Common myeloid progenitor, CD34-positive (primary cell): ENCODE data around the gene TMSB4X.

Experiments
- CTCF ChIA-PET: fragments of 350-600 bp; sonication (Branson Sonifier 250); formaldehyde crosslinking; loops from one replicate; lab custom pipeline; 2021; ENCODE audit warnings: antibody characterized with exemption; lab: Charles Lee
- POLR2A ChIA-PET: fragments of 350-600 bp; sonication (Branson Sonifier 250); formaldehyde crosslinking; loops from one replicate; lab custom pipeline; 2021; ENCODE audit warnings: antibody characterized with exemption; lab: Charles Lee
- DNase-seq, 3 donors: peaks; one replicate each; pipeline versions ENCODE4 v3.0.0 to v3.0.0-alpha.2; 2013
- H3K27ac ChIP-seq, 2 experiments: 1 replicate in 1 of 2; 2 replicates in 1 of 2; pipeline ENCODE4 v1.7.0; 2013; ENCODE audit warnings: inconsistent platforms in 2 of 2, low read length in 2 of 2, mild to moderate bottlenecking in 2 of 2, low read depth in 1 of 2, moderate library complexity in 1 of 2; ENCODE audit not compliant: severe bottlenecking in 2 of 2, insufficient read depth in 1 of 2, poor library complexity in 1 of 2
- H3K27me3 ChIP-seq, 5 experiments: replicated peaks in 2 of 5; 1 replicate in 3 of 5; 2 replicates in 2 of 5; pipeline versions ENCODE4 v1.6.1 to v1.7.0; 2013; ENCODE audit warnings: low read length in 4 of 5, mild to moderate bottlenecking in 2 of 5, moderate library complexity in 2 of 5, inconsistent platforms in 1 of 5; ENCODE audit not compliant: insufficient read depth in 5 of 5, control insufficient read depth in 4 of 5
- H3K36me3 ChIP-seq, 4 experiments: 1 replicate in 2 of 4; 2 replicates in 2 of 4; pipeline versions ENCODE4 v1.6.1 to v1.7.0; 2013; ENCODE audit warnings: low read length in 3 of 4, control low read depth in 1 of 4, mild to moderate bottlenecking in 1 of 4; ENCODE audit not compliant: control insufficient read depth in 4 of 4, insufficient read depth in 4 of 4
- H3K4me1 ChIP-seq, 4 experiments: 1 replicate in 3 of 4; 2 replicates in 1 of 4; pipeline versions ENCODE4 v1.6.1 to v1.7.1; 2013; ENCODE audit warnings: low read length in 3 of 4, mild to moderate bottlenecking in 3 of 4, control low read depth in 1 of 4, inconsistent platforms in 1 of 4, moderate library complexity in 1 of 4; ENCODE audit not compliant: control insufficient read depth in 4 of 4, insufficient read depth in 4 of 4; ENCODE audit errors: control extremely low read depth in 1 of 4
- H3K4me3 ChIP-seq, 7 experiments: 1 replicate in 4 of 7; 2 replicates in 3 of 7; pipeline versions ENCODE4 v1.5.1 to v1.7.0; 2013; ENCODE audit warnings: mild to moderate bottlenecking in 7 of 7, low read length in 6 of 7, moderate library complexity in 6 of 7, inconsistent platforms in 2 of 7, low read depth in 2 of 7, control low read depth in 1 of 7; ENCODE audit not compliant: insufficient read depth in 4 of 7, control insufficient read depth in 1 of 7; ENCODE audit errors: extremely low read depth in 1 of 7
- H3K9me3 ChIP-seq, 5 experiments: 1 replicate in 4 of 5; 2 replicates in 1 of 5; pipeline versions ENCODE4 v1.6.1 to v1.7.1; 2013; ENCODE audit warnings: low read length in 4 of 5, mild to moderate bottlenecking in 2 of 5, inconsistent platforms in 1 of 5, low read depth in 1 of 5, moderate library complexity in 1 of 5; ENCODE audit not compliant: control insufficient read depth in 4 of 5, insufficient read depth in 2 of 5; ENCODE audit errors: control extremely low read depth in 1 of 5
- WGBS: methylation state at CpG from one replicate; pipeline ENCODE4 v1.1.5; 2013; ENCODE audit not compliant: insufficient coverage; 5-methylcytosine and 5-hydroxymethylcytosine counted together

The TMSB4X gene

GRCh38 chrX:12985331-12985730 is 10.4 kb downstream of the TMSB4X start:
- H3K27me3 ChIP-seq, result peaks cover 0 to 15% (median 0%) of the 10 kb centered on the region in 5 experiments
- DNase-seq, result no peak
- no peaks in the 10 kb centered on the region for H3K9me3 ChIP-seq
- no peaks in the 10 kb centered on the region for H3K36me3 ChIP-seq
- H3K27ac ChIP-seq, result no peak overlapping the region
- WGBS, result no CpG with 5 or more reads among the region's 1 CpG
- POLR2A ChIA-PET, result no interaction called here
- CTCF ChIA-PET, result interaction anchor here (1.2 to 1.7 kb wide), 3 partner anchors 13 to 39 kb away, joined by 3 to 5 read pairs (median 4); no protein-coding TSS in a partner anchor
- peaks cover 10 to 28% (median 23%) of the 10 kb centered on the region in 4 experiments for H3K4me1 ChIP-seq
- H3K4me3 ChIP-seq, result no peak overlapping the region

- Histone ChIP-seq H3K4me1 (peaks cover 10 to 25% (median 22%) of the 10 kb centered on the region in 4 experiments), H3K4me3 (no peak overlapping the region), H3K27me3 (peaks cover 0 to 21% (median 0%) of the 10 kb centered on the region in 5 experiments), H3K36me3 (no peaks in the 10 kb centered on the region), H3K27ac (no peak overlapping the region), H3K9me3 (no peaks in the 10 kb centered on the region)
- WGBS, result 75% methylated on average over 2 of the region's 4 CpGs
- POLR2A ChIA-PET, result no interaction called here
- CTCF ChIA-PET, result no interaction called here
- DNase-seq, result peak in 1 of 3 donors; percentile 40
Measured at GRCh38 chrX:12986164-12986779, 11.4 kb downstream of the TMSB4X start.

GRCh38 chrX:12986886-12987285 is 12.0 kb downstream of the TMSB4X start:
- CTCF ChIA-PET, result no interaction called here
- peaks cover 6 to 19% (median 16%) of the 10 kb centered on the region in 4 experiments for H3K4me1 ChIP-seq
- H3K9me3 ChIP-seq, result no peaks in the 10 kb centered on the region
- no peak overlapping the region for H3K27ac ChIP-seq
- H3K27me3 ChIP-seq, result peaks cover 0 to 22% (median 0%) of the 10 kb centered on the region in 5 experiments
- WGBS, result 93% methylated on average over 2 of the region's 2 CpGs
- POLR2A ChIA-PET, result no interaction called here
- H3K4me3 ChIP-seq, result no peak overlapping the region
- DNase-seq, result no peak
- H3K36me3 ChIP-seq, result no peaks in the 10 kb centered on the region

- CTCF ChIA-PET, result no interaction called here
- H3K27ac ChIP-seq, result no peak overlapping the region
- H3K4me1 ChIP-seq, result peaks cover 2 to 16% (median 12%) of the 10 kb centered on the region in 4 experiments
- no peaks in the 10 kb centered on the region for H3K36me3 ChIP-seq
- peaks cover 0 to 24% (median 0%) of the 10 kb centered on the region in 5 experiments for H3K27me3 ChIP-seq
- H3K9me3 ChIP-seq, result no peaks in the 10 kb centered on the region
- 80% methylated on average over 1 of the region's 6 CpGs for WGBS
- H3K4me3 ChIP-seq, result no peak overlapping the region
- POLR2A ChIA-PET, result no interaction called here
- DNase-seq, result no peak
Measured at GRCh38 chrX:12987340-12987739, 12.4 kb downstream of the TMSB4X start.

GRCh38 chrX:12987900-12988594 is 13.1 kb downstream of the TMSB4X start:
- CTCF ChIA-PET, result no interaction called here

GRCh38 chrX:12988797-12989196 is 13.9 kb downstream of the TMSB4X start:
- Histone ChIP-seq H3K27me3 (peaks cover 0 to 24% (median 0%) of the 10 kb centered on the region in 5 experiments), H3K36me3 (no peaks in the 10 kb centered on the region), H3K4me3 (no peak overlapping the region), H3K27ac (no peak overlapping the region), H3K4me1 (peaks cover 0 to 9% (median 7%) of the 10 kb centered on the region in 4 experiments), H3K9me3 (no peaks in the 10 kb centered on the region)
- WGBS, result 87% methylated on average over 5 of the region's 7 CpGs
- DNase-seq, result no peak
- ChIA-PET POLR2A (no interaction called here), CTCF (no interaction called here)

More at GRCh38 chrX:12987900-12988594, 13.1 kb downstream of the TMSB4X start:
- H3K9me3 ChIP-seq, result no peaks in the 10 kb centered on the region
- POLR2A ChIA-PET, result no interaction called here
- H3K27me3 ChIP-seq, result peaks cover 0 to 24% (median 0%) of the 10 kb centered on the region in 5 experiments
- H3K27ac ChIP-seq, result no peak overlapping the region
- 94% methylated on average over 6 of the region's 8 CpGs for WGBS
- no peak overlapping the region for H3K4me3 ChIP-seq
- H3K4me1 ChIP-seq, result peaks cover 0 to 10% (median 8%) of the 10 kb centered on the region in 4 experiments
- DNase-seq, result no peak
- no peaks in the 10 kb centered on the region for H3K36me3 ChIP-seq

- Histone ChIP-seq H3K27me3 (peaks cover 0 to 23% (median 0%) of the 10 kb centered on the region in 5 experiments), H3K4me1 (peaks cover 0 to 6% (median 4%) of the 10 kb centered on the region in 4 experiments), H3K27ac (no peak overlapping the region), H3K9me3 (no peaks in the 10 kb centered on the region), H3K36me3 (no peaks in the 10 kb centered on the region), H3K4me3 (no peak overlapping the region)
- no CpG with 5 or more reads among the region's 3 CpGs for WGBS
- ChIA-PET POLR2A (no interaction called here), CTCF (no interaction called here)
- DNase-seq, result no peak
Measured at GRCh38 chrX:12989461-12989860, 14.6 kb downstream of the TMSB4X start.
